Endothelial cell (in vitro differentiated cells): Measurements from ENCODE around the gene DBH. TPM values are rescaled to one million over a fixed set of nuclear protein-coding genes. Genes with fewer than 3 reads are reported as not detected.

Experiments used
- DNase-seq: peaks from one replicate; pipeline ENCODE4 v3.0.0; 2021; ENCODE audit warnings: low spot score
- H3K27ac Mint-ChIP-seq: one replicate; pipeline ENCODE4 v1.8.0; 2021; ENCODE audit warnings: mixed read lengths, inconsistent platforms; ENCODE audit not compliant: unreplicated experiment
- H3K27me3 Mint-ChIP-seq: one replicate; pipeline ENCODE4 v1.8.0; 2021; ENCODE audit warnings: mild to moderate bottlenecking, moderate library complexity, mixed read lengths, inconsistent platforms; ENCODE audit not compliant: unreplicated experiment
- H3K36me3 Mint-ChIP-seq: one replicate; pipeline ENCODE4 v1.8.0; 2021; ENCODE audit warnings: mild to moderate bottlenecking, low read depth, mixed read lengths, inconsistent platforms; ENCODE audit not compliant: unreplicated experiment
- H3K4me1 Mint-ChIP-seq: one replicate; pipeline ENCODE4 v1.8.0; 2021; ENCODE audit warnings: mild to moderate bottlenecking, mixed read lengths, inconsistent platforms; ENCODE audit not compliant: unreplicated experiment
- H3K4me3 Mint-ChIP-seq: one replicate; pipeline ENCODE4 v1.8.0; 2021; ENCODE audit warnings: mild to moderate bottlenecking, mixed read lengths, inconsistent platforms; ENCODE audit not compliant: unreplicated experiment
- H3K9me3 Mint-ChIP-seq: one replicate; pipeline ENCODE4 v1.8.0; 2021; ENCODE audit warnings: mixed read lengths, inconsistent platforms; ENCODE audit not compliant: unreplicated experiment
- total RNA-seq: library from RNA; stranded (reverse); fragmentation: NEBNext Ultra II Directional; extraction: Animal tissue kit (Norgen Biotek cat#: 25700); gene quantifications from one replicate; pipeline ENCODE4 v1.2.1, GENCODE V29; 2021; ENCODE audit not compliant: unreplicated experiment
- TF ChIP-seq, protein P1 (sequence below): fragments of 200-600 bp; sonication (generic); IDR thresholded peaks from one replicate; pipeline ENCODE4 v1.5.0; 2021; ENCODE audit warnings: antibody characterized with exemption; ENCODE audit not compliant: unreplicated experiment

DBH gene
- total RNA-seq, 1 donor from 2014 or later: 0.08 TPM

DNA sequence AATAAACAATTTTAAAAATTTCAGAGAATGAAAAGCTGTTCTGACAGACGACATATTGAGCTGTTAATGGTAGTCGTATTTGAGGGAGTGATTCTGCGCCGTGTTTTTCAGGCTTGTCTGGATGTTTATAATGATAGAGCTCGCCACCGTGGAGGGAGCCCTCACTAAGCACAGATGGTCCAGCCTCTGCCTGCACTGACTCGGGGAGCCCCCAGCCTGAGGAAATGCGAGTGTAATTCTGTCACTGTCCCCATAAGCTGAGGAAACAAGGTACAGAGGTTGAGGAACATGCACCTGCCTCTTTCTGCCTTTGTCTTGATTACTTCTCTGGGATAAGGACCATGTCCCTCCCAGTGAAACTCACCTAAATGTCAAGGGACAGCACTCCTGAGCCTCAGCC is 7.4 kb upstream of the DBH start:
- DNase-seq: no peak
- H3K27ac Mint-ChIP-seq: no peak overlapping the region
- H3K4me3 Mint-ChIP-seq: no peak overlapping the region
- H3K9me3 Mint-ChIP-seq: peaks cover 7% of the 10 kb centered on the region
- H3K27me3 Mint-ChIP-seq: peaks cover 10% of the 10 kb centered on the region
- H3K36me3 Mint-ChIP-seq: peaks cover 12% of the 10 kb centered on the region
- peaks cover 3% of the 10 kb centered on the region for H3K4me1 Mint-ChIP-seq
- TF ChIP-seq, protein P1, sequence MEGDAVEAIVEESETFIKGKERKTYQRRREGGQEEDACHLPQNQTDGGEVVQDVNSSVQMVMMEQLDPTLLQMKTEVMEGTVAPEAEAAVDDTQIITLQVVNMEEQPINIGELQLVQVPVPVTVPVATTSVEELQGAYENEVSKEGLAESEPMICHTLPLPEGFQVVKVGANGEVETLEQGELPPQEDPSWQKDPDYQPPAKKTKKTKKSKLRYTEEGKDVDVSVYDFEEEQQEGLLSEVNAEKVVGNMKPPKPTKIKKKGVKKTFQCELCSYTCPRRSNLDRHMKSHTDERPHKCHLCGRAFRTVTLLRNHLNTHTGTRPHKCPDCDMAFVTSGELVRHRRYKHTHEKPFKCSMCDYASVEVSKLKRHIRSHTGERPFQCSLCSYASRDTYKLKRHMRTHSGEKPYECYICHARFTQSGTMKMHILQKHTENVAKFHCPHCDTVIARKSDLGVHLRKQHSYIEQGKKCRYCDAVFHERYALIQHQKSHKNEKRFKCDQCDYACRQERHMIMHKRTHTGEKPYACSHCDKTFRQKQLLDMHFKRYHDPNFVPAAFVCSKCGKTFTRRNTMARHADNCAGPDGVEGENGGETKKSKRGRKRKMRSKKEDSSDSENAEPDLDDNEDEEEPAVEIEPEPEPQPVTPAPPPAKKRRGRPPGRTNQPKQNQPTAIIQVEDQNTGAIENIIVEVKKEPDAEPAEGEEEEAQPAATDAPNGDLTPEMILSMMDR: no peak

DNA sequence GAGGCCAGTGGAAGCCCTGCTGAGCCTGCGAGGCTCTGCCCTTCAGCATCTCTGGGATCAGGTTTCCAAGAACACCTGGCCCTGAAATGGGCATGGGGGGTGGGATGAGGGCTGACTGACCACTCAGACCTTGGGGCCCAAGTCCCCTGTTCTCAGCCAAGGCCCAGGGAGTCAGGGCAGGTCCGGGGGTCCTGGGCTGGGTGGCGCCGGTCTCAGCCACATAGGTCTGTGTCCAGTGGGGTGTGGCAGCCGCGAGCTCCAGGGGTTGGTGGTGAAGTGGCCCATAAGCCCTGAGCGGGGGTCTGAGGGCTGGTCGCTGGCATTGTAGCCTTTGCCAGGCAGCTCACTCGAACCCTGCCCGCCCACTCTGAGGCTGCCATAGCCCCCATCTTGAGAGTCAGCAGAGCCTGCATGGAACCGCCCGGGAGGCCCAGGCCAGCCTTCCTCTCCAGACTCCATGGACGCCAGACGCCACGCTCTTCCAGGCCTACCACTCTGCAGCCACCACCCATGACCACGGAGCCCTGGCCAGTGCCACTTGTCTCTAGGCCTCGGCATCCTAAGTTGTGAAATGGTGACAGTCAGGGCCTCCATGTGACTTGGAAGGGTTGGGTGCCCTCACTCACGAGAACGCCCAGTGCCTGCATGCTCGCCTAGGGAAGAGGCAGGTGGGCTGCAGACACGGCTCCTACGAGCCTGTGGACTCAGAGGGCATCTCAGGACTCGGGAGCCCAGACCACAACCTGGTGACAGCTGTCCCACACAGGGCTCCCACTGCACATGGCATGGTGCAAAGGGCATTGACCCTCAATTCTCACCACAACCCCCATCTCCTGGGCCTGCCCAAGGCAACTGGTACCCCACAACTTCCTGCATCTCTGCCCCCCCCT is 6.7 kb upstream of the DBH start:
- Mint-ChIP-seq H3K36me3 (peaks cover 12% of the 10 kb centered on the region), H3K9me3 (peaks cover 7% of the 10 kb centered on the region), H3K4me3 (no peak overlapping the region), H3K4me1 (peaks cover 6% of the 10 kb centered on the region), H3K27ac (no peak overlapping the region), H3K27me3 (peaks cover 11% of the 10 kb centered on the region)
- TF ChIP-seq, protein P1: no peak
- no peak for DNase-seq

GRCh38 chr9:133631111-133631510 is 5.1 kb upstream of the DBH start:
- Mint-ChIP-seq H3K27ac (no peak overlapping the region), H3K9me3 (peaks cover 5% of the 10 kb centered on the region), H3K4me3 (no peak overlapping the region), H3K27me3 (peaks cover 11% of the 10 kb centered on the region), H3K36me3 (peaks cover 3% of the 10 kb centered on the region), H3K4me1 (peaks cover 13% of the 10 kb centered on the region)
- no peak for DNase-seq
- TF ChIP-seq, protein P1: no peak

- Mint-ChIP-seq H3K27ac (no peak overlapping the region), H3K4me1 (peaks cover 13% of the 10 kb centered on the region), H3K4me3 (no peak overlapping the region), H3K36me3 (no peaks in the 10 kb centered on the region), H3K27me3 (peaks cover 11% of the 10 kb centered on the region), H3K9me3 (no peaks in the 10 kb centered on the region)
- TF ChIP-seq, protein P1: no peak
- DNase-seq: no peak
Observed at GRCh38 chr9:133632806-133633680, 3.1 kb upstream of the DBH start.
